CD4-positive, alpha-beta T cell treated with Interleukin-2 at 100 ng/mL for 4 hours (primary cell): ENCODE measurements around the gene HILPDA.
A peak's percentile ranks its signal among the peaks of the same experiment; 100 is the strongest.
"Not testable (repeated sequence)": the region's sequence is repeated elsewhere in the genome, so short reads cannot be mapped to it uniquely, and the experiment has no call there.

Experiments used
- DNase-seq: peaks from one replicate; pipeline ENCODE4 v3.0.0-alpha.2; 2020; ENCODE audit warnings: low spot score

HILPDA gene

GRCh38 chr7:128463345-128463744 is 7.7 kb downstream of the HILPDA start:
- not testable (repeated sequence) for DNase-seq

GRCh38 chr7:128463933-128464332 is 8.3 kb downstream of the HILPDA start:
- not testable (repeated sequence) for DNase-seq

GRCh38 chr7:128466871-128467270 is 11.2 kb downstream of the HILPDA start:
- DNase-seq = not testable (repeated sequence)

- DNase-seq = peak; percentile 88
Observed at GRCh38 chr7:128476402-128477335, 21.0 kb downstream of the HILPDA start, which contains the start of gene METTL2B. Gene METTL2B (plus strand): TSS chr7:128476748. CDS start chr7:128476766, 18 bp downstream.

- DNase-seq = not testable (repeated sequence)
Observed at GRCh38 chr7:128477336-128477690, 21.6 kb downstream of the HILPDA start.

- DNase-seq = not testable (repeated sequence)
Observed at GRCh38 chr7:128479082-128479481, 23.4 kb downstream of the HILPDA start.

GRCh38 chr7:128488134-128488533 is 32.5 kb downstream of the HILPDA start:
- not testable (repeated sequence) for DNase-seq

GRCh38 chr7:128497405-128497804 is 41.7 kb downstream of the HILPDA start:
- no peak for DNase-seq

GRCh38 chr7:128505416-128505815 is 49.7 kb downstream of the HILPDA start:
- DNase-seq = not testable (repeated sequence)

- DNase-seq = peak; percentile 41
Observed at GRCh38 chr7:128506819-128507218, 51.1 kb downstream of the HILPDA start.

- DNase-seq = not testable (repeated sequence)
Observed at GRCh38 chr7:128507321-128507993, 51.8 kb downstream of the HILPDA start.
